HG02884 (cell line): Measurements from ENCODE around the gene KIF6.
"Not testable (repeated sequence)": the region's sequence is repeated elsewhere in the genome, so short reads cannot be mapped to it uniquely, and the experiment has no call there.

Experiments
- ATAC-seq: cut with Tn5 transposase; IDR thresholded peaks from one replicate; pipeline ENCODE4 v1.9.1; 2021; ENCODE audit warnings: mild to moderate bottlenecking, moderate library complexity; ENCODE audit not compliant: unreplicated experiment

Gene KIF6

GRCh38 chr6:39723350-39723749, 1.9 kb downstream of the KIF6 start:
- ATAC-seq, result not testable (repeated sequence)

- no peak for ATAC-seq
Observed at GRCh38 chr6:39714802-39715201, 10.4 kb downstream of the KIF6 start.

DNA sequence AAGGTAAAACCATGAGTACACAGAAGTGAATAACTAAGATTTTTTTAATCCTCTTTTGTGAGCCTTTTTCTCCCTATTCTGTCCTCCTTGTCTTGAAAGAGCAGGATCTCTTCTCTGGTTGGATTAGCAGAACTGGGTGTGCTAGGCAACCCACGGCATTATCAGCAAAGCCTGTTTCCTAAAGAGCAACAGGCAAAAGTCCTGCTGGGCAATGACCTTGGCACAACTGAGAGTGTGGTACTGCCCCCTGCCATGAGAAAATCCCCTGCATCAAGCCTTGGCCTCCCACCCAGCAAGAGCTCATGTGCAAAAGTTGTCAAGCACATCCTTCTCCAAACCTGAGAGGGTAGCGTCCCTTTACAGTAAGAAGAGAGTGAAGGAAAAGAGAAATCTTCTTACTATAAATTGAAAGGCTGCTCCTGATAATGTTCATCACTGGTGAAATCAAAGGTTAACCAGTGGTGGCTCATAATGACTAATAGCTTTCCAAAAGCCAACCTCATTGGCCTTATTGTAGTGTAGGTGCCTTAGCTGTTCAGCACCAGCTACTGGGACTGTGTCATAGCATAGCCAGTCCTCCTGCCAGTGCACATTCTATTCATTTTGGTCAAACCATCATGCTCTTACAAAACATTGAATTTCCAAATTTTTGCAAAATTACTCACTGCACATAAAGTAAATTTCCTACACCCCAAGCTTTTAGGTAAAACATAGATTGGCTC, 17.1 kb downstream of the KIF6 start:
- ATAC-seq, result no peak

- ATAC-seq, result no peak
Observed at GRCh38 chr6:39706819-39707335, 18.3 kb downstream of the KIF6 start.

GRCh38 chr6:39702265-39702664, 22.9 kb downstream of the KIF6 start:
- no peak for ATAC-seq

- ATAC-seq, result no peak
Observed at GRCh38 chr6:39700362-39700761, 24.8 kb downstream of the KIF6 start.

GRCh38 chr6:39698789-39699188, 26.4 kb downstream of the KIF6 start:
- no peak for ATAC-seq

DNA sequence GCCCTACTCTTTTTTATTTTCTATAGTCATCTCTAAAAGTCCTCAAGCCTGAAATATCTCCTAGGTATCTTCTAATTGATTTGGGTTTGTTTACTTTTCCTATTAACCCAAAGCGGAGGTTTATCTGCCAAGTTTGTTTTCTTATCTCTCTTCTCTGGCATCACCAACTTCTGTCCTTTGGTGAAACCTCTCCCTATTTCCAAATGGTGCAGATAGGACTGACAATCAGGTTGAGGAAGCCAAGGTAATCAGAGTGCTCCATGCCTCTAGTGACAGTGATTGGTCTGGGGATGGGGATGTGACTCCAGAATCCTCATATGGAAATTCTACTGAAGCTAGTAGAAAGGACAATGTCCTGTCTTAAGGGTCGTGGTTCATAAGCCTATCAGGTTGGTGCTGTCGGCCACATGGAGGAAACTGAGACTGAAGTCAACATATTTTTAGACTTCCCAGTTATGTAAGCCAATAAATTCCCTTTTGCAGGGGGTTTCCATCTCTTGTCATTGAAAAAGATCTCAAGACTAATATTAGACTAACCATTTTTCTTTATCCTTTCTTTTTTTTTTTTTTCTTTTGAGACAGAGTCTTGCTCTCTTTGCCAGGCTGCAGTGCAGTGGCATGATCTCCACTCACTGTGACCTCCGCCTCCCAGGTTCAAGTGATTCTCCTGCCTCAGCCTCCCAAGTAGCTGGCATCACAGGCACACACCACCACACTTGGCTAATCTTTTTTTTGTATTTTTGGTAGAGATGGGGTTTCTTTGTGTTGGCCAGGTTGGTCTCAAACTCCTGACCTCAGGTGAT, 28.0 kb downstream of the KIF6 start:
- ATAC-seq, result no peak

DNA sequence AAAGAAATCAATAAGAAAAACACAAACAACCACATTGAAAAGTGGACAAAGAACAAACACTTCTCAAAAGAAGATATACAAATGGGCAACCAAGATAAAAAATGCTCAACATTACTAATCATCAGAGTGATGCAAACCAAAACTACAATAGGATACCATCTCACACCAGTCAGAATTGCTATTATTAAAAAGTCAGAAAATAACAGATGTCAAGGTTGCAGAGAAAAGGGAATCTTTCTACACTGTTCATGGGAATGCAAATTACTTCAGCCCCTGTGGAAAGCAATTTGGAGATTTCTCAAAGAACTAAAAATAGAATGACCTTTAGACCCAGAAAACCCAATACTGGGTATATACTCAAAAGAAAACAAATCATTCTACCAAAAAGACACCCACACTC, 29.8 kb downstream of the KIF6 start:
- no peak for ATAC-seq

GRCh38 chr6:39693206-39693605, 32.0 kb downstream of the KIF6 start:
- no peak for ATAC-seq

DNA sequence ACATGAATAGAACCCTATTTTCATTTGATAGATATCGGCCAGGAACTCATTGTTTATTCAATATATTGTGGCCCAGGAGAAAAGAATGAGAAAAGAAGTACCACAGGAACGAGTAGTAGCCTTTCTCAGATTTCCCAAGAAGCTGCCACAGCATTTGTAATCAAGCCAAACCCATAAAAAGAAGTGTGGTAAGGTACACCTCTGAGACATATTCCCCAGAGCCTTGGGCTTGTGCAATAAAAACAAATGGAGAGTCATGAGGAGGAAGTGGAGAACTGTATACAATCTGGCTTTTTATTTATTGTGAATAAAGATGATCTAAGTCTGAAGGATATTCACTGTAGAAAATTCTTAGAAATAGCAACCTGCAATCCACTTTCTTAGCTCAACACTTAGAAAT, 36.7 kb downstream of the KIF6 start:
- no peak for ATAC-seq

DNA sequence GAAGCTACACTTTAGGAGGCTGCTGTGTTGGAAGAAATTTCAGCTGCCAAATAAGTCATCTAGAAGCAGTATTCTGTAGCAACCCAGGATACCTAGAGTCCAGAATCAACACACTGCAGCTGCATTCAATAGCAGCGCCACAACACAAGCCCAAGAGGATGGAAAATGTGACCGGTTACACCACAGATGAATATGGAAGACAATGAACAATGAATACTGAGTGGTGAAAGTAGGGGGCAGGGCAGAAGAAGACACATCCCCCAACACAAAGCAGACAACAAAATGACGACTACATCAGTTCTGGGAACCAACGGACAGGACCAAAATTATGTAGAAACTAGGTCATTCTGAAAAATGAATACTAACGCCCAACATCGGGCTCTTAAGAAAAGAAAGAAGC, 38.2 kb downstream of the KIF6 start:
- no peak for ATAC-seq

GRCh38 chr6:39685938-39686337, 39.3 kb downstream of the KIF6 start:
- no peak for ATAC-seq

DNA sequence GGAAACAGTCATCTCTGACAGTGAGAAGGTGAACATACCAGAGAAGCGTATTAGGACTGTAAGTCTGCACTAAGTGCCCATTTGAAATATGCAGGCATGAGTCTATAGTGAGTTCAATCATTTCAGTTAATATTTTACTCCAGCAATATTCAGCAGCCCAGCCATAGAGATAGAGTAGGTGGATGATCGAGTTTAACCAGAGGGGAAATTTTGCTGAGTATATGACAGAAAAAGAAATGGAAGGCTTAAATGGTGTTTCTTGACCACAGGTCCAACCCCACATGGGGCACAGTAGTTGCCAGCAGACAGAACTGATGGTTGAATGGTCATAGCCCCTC, 39.8 kb downstream of the KIF6 start:
- no peak for ATAC-seq

DNA sequence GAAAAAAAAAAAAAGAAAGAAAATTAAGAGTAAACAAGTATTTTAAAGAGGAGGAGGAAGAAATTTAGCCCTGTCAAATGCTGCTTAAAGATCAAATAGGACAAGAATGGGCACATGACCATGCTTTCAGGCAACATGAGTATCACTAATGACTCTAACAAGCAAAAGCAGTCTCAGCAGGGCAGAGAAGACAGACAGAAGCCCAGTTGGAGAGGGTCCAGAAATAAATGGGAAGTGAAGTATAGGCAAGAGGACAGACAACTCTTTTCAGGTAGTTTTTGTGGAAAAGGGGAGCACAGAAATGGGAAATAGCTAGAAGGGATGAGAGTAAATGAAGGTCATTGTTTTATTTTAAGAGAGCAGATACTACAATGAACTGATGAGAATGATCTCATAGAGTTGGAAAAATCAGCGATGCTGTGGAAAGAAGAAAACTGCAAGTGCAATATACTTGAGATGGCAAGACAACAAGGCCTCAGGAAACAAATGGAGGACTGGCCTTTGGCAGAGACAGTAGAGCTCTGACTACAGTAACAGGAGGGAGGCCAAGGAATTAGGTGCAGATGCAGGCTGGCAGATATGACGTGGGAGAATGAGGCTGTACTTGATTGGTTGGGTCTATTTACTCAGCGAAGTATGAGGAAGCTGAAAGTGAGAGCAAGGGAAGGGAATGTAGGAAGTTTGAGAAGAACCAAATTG, 40.3 kb downstream of the KIF6 start:
- no peak for ATAC-seq

GRCh38 chr6:39681674-39682121, 43.5 kb downstream of the KIF6 start:
- no peak for ATAC-seq

GRCh38 chr6:39678914-39679313, 46.3 kb downstream of the KIF6 start:
- no peak for ATAC-seq

GRCh38 chr6:39677318-39677717, 47.9 kb downstream of the KIF6 start:
- ATAC-seq, result not testable (repeated sequence)

- ATAC-seq, result no peak
Observed at GRCh38 chr6:39670519-39670918, 54.7 kb downstream of the KIF6 start.

DNA sequence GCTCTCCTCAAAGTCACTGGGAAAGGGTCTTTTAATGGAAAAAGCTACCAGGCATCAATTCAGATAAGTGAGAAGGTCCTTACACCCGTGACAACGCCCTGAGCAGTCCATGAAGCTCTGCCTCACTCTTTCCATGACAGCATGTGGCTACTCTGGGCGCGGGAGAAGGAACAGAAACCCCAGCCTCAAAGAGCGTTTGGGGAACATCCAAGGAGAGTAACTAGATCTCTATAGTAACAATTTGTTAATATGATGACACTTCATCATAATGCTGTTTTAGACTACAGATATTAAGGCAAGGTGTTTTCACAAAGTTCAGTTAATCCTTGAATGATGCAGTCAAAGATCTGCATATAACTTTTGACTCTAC, 55.2 kb downstream of the KIF6 start:
- ATAC-seq, result no peak

- no peak for ATAC-seq
Observed at GRCh38 chr6:39669207-39669972, 55.8 kb downstream of the KIF6 start.
